ENCODE results near the gene ZNF792. TPM values are rescaled to one million over a fixed set of nuclear protein-coding genes. Genes with fewer than 3 reads are reported as not detected.

The ZNF792 gene
- total RNA-seq, 3 donors from 2014 or later (not counting 1 experiment from before 2014, with no cell fraction given) = 11.9 to 19.6 (median 16.2) TPM

DNA sequence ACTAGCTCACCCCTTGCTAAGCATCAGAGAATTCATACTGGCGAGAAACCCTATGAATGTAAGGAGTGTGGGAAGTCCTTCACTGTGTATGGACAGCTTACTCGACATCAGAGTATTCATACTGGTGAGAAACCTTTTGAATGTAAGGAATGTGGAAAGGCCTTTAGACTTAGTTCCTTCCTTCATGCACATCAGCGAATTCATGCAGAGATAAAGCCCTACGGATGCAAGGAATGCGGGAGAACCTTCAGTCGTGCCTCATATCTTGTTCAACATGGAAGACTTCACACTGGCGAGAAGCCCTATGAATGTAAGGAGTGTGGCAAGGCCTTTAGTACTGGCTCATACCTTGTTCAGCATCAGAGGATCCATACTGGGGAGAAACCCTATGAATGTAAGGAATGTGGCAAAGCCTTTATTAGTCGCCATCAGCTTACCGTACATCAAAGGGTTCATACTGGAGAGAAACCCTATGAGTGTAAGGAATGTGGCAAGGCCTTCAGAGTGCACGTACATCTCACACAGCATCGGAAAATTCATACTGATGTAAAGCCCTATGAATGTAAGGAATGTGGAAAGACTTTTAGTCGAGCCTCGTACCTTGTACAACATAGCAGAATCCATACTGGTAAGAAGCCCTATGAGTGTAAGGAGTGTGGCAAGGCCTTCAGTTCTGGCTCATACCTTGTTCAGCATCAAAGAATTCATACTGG lies 20.0 kb downstream of the ZNF792 start:
- no peak overlapping the region for H3K27ac Mint-ChIP-seq
- over 99% methylated on average over 13 of the region's 13 CpGs for WGBS (ENCODE audit: insufficient coverage)

DNA sequence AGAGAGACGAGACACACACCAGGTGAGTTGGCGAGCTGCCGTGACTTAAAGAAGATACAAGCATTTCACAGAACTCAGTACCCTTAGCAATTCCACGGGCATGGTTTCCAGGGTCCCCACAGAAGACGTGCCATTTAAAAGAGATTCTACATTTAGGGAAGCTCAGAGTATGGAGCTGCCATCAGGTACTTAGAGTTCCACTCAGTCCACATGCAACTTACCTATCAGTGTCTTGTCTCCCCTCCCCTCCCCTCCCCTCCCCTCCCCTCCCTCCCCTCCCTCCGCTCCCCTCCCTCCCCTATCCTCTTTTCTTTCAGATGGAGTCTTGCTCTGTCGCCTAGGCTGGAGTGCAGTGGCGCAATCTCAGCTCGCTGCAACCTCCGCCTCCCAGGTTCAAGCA lies 25.1 kb downstream of the ZNF792 start:
- ATAC-seq (no peak), DNase-seq (no peak)
- Histone ChIP-seq H3K9me3 (ENCODE audit: control insufficient read depth, insufficient read depth, low read length) (peaks cover 6% of the 10 kb centered on the region), H3K4me1 (ENCODE audit: control insufficient read depth, insufficient read depth, low read length) (no peaks in the 10 kb centered on the region), H3K27me3 (ENCODE audit: control insufficient read depth, insufficient read depth, low read length) (no peaks in the 10 kb centered on the region), H3K4me3 (ENCODE audit: low read length) (no peak overlapping the region), H3K36me3 (ENCODE audit: control insufficient read depth, insufficient read depth, low read length) (peaks cover 6% of the 10 kb centered on the region), H3K27ac (ENCODE audit: low read length) (no peak overlapping the region)
- Mint-ChIP-seq H3K36me3 (peaks cover 21% of the 10 kb centered on the region), H3K27ac (no peak overlapping the region), H3K4me1 (no peaks in the 10 kb centered on the region), H3K27me3 (ENCODE audit: low read depth in 2 of 2) (no peaks in the 10 kb centered on the region), H3K4me3 (no peak overlapping the region), H3K9me3 (peaks cover 8 to 11% of the 10 kb centered on the region in 2 donors)
- WGBS (ENCODE audit: insufficient coverage) = 91% methylated on average over 9 of the region's 10 CpGs
- TF ChIP-seq, protein P1, sequence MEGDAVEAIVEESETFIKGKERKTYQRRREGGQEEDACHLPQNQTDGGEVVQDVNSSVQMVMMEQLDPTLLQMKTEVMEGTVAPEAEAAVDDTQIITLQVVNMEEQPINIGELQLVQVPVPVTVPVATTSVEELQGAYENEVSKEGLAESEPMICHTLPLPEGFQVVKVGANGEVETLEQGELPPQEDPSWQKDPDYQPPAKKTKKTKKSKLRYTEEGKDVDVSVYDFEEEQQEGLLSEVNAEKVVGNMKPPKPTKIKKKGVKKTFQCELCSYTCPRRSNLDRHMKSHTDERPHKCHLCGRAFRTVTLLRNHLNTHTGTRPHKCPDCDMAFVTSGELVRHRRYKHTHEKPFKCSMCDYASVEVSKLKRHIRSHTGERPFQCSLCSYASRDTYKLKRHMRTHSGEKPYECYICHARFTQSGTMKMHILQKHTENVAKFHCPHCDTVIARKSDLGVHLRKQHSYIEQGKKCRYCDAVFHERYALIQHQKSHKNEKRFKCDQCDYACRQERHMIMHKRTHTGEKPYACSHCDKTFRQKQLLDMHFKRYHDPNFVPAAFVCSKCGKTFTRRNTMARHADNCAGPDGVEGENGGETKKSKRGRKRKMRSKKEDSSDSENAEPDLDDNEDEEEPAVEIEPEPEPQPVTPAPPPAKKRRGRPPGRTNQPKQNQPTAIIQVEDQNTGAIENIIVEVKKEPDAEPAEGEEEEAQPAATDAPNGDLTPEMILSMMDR (IDR thresholded peaks at IDR 0.05) = no peak
- intact Hi-C loops (cut with micrococcal nuclease) = no loop called here

More for the DNA sequence above, 20.0 kb downstream of the ZNF792 start:
- peaks cover 15 to 25% of the 10 kb centered on the region in 2 donors for H3K9me3 Mint-ChIP-seq
- DNase-seq = no peak
- Histone ChIP-seq H3K4me3 (ENCODE audit: low read length) (no peak overlapping the region), H3K27me3 (ENCODE audit: control insufficient read depth, insufficient read depth, low read length) (no peaks in the 10 kb centered on the region), H3K9me3 (ENCODE audit: control insufficient read depth, insufficient read depth, low read length) (peaks cover 30% of the 10 kb centered on the region), H3K4me1 (ENCODE audit: control insufficient read depth, insufficient read depth, low read length) (no peaks in the 10 kb centered on the region), H3K27ac (ENCODE audit: low read length) (no peak overlapping the region), H3K36me3 (ENCODE audit: control insufficient read depth, insufficient read depth, low read length) (peaks cover 3% of the 10 kb centered on the region)
- no peak overlapping the region for H3K4me3 Mint-ChIP-seq
- peaks cover 35% of the 10 kb centered on the region for H3K36me3 Mint-ChIP-seq
- TF ChIP-seq, protein P1 (IDR thresholded peaks at IDR 0.05) = no peak
- intact Hi-C loops (cut with micrococcal nuclease) = no loop called here
- no peaks in the 10 kb centered on the region for H3K4me1 Mint-ChIP-seq
- ATAC-seq = no peak
- no peaks in the 10 kb centered on the region for H3K27me3 Mint-ChIP-seq (ENCODE audit: low read depth in 2 of 2)

DNA sequence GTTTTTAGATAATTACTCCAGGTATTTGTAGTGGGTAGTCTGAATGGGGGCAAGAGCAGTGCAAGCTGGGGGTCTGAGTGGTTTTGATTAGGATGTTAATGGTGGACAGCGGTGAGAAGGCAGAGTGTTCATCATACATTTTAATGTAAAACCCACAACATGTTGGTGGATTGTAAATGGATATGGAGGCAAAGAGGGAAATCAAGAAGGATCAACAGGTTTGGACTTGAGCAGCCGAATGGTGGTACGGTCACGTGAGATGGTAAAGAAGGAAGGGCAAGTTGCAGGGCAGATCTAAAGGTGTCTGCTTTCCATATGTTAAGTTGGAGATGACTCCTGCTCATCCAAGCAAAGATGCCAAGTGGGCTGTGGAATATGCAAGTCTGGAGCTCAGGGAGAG lies 27.8 kb downstream of the ZNF792 start:
- Mint-ChIP-seq H3K36me3 (peaks cover 19% of the 10 kb centered on the region), H3K9me3 (peaks cover 0 to 2% of the 10 kb centered on the region in 2 donors), H3K27ac (no peak overlapping the region), H3K4me1 (no peaks in the 10 kb centered on the region), H3K4me3 (no peak overlapping the region), H3K27me3 (ENCODE audit: low read depth in 2 of 2) (no peaks in the 10 kb centered on the region)
- DNase-seq = no peak
- peaks cover 10% of the 10 kb centered on the region for H3K36me3 ChIP-seq (ENCODE audit: control insufficient read depth, insufficient read depth, low read length)
- H3K4me3 ChIP-seq (ENCODE audit: low read length) = no peak overlapping the region
- no peaks in the 10 kb centered on the region for H3K27me3 ChIP-seq (ENCODE audit: control insufficient read depth, insufficient read depth, low read length)
- no peak overlapping the region for H3K27ac ChIP-seq (ENCODE audit: low read length)
- no peaks in the 10 kb centered on the region for H3K4me1 ChIP-seq (ENCODE audit: control insufficient read depth, insufficient read depth, low read length)
- 98% methylated on average over 3 of the region's 4 CpGs for WGBS (ENCODE audit: insufficient coverage)
- intact Hi-C loops (cut with micrococcal nuclease) = no loop called here
- no peaks in the 10 kb centered on the region for H3K9me3 ChIP-seq (ENCODE audit: control insufficient read depth, insufficient read depth, low read length)
- TF ChIP-seq, protein P1 (IDR thresholded peaks at IDR 0.05) = no peak
- ATAC-seq = no peak

DNA sequence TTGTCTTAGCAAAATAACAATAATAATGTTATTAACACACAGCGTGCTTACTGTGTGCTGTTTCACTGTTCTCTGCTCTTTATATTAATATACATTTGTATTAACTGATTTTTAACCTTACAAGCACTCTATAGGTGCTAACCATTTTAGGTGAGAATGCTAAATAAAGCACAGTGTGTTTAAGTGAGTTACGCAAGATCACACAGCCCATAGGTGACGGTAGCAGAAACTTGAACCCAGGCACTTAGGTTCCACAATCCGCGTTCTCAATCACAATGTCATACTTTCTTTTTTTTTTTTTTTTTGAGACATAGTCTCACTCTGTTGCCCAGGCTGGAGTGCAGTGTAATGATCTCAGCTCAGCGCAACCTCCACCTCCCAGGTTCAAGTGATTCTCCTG lies 31.5 kb downstream of the ZNF792 start:
- intact Hi-C loops (cut with micrococcal nuclease) = no loop called here
- Histone ChIP-seq H3K27me3 (ENCODE audit: control insufficient read depth, insufficient read depth, low read length) (no peaks in the 10 kb centered on the region), H3K4me3 (ENCODE audit: low read length) (no peak overlapping the region), H3K36me3 (ENCODE audit: control insufficient read depth, insufficient read depth, low read length) (peaks cover 10% of the 10 kb centered on the region), H3K9me3 (ENCODE audit: control insufficient read depth, insufficient read depth, low read length) (no peaks in the 10 kb centered on the region), H3K27ac (ENCODE audit: low read length) (no peak overlapping the region), H3K4me1 (ENCODE audit: control insufficient read depth, insufficient read depth, low read length) (peaks cover 3% of the 10 kb centered on the region)
- H3K27me3 Mint-ChIP-seq (ENCODE audit: low read depth in 2 of 2) = no peaks in the 10 kb centered on the region
- H3K4me3 Mint-ChIP-seq = no peak overlapping the region
- H3K4me1 Mint-ChIP-seq = peaks cover 4% of the 10 kb centered on the region in 2 donors
- DNase-seq = no peak
- peaks cover 19% of the 10 kb centered on the region for H3K36me3 Mint-ChIP-seq
- TF ChIP-seq, protein P1 (IDR thresholded peaks at IDR 0.05) = no peak
- no peaks in the 10 kb centered on the region for H3K9me3 Mint-ChIP-seq
- no peak for ATAC-seq
- no peak overlapping the region for H3K27ac Mint-ChIP-seq
- WGBS (ENCODE audit: insufficient coverage) = 100% methylated on average over 5 of the region's 6 CpGs
